CD14-positive monocyte (primary cell): ENCODE data around the gene VASH1. TPM values are rescaled to one million over a fixed set of nuclear protein-coding genes. Genes with fewer than 3 reads are reported as not detected.

ENCODE experiments used
- DNase-seq, 3 donors: peaks; one replicate each; pipeline ENCODE4 v3.0.0-alpha.2; 2011 to 2022
- H2AFZ ChIP-seq: 2 replicates; pipeline ENCODE4 v1.6.0; 2012; ENCODE audit warnings: mild to moderate bottlenecking, low read depth, low read length, inconsistent platforms; ENCODE audit not compliant: insufficient read depth, poor library complexity, severe bottlenecking
- H3K27ac ChIP-seq, 2 donors: 1 replicate in 1 of 2; 2 replicates in 1 of 2; pipeline ENCODE4 v1.5.1; 2012 to 2013; ENCODE audit warnings: low read length in 2 of 2, control low read depth in 1 of 2, inconsistent platforms in 1 of 2, low read depth in 1 of 2, mild to moderate bottlenecking in 1 of 2
- H3K27me3 ChIP-seq, 2 donors: one replicate each; pipeline versions ENCODE4 v1.6.0 to v1.6.1; 2011 to 2013; ENCODE audit warnings: low read length in 2 of 2; ENCODE audit not compliant: control insufficient read depth in 2 of 2, insufficient read depth in 2 of 2
- H3K36me3 ChIP-seq, 2 donors: replicated peaks in 1 of 2; 1 replicate in 1 of 2; 2 replicates in 1 of 2; pipeline versions ENCODE4 v1.5.1 to v1.6.1; 2012 to 2013; ENCODE audit warnings: low read length in 2 of 2, control low read depth in 1 of 2, inconsistent platforms in 1 of 2, mild to moderate bottlenecking in 1 of 2; ENCODE audit not compliant: insufficient read depth in 2 of 2, control insufficient read depth in 1 of 2
- H3K4me1 ChIP-seq, 2 donors: 1 replicate in 1 of 2; 2 replicates in 1 of 2; pipeline versions ENCODE4 v1.5.1 to v1.6.1; 2012 to 2013; ENCODE audit warnings: low read length in 2 of 2, control low read depth in 1 of 2, inconsistent platforms in 1 of 2, mild to moderate bottlenecking in 1 of 2, moderate library complexity in 1 of 2; ENCODE audit not compliant: insufficient read depth in 2 of 2, control insufficient read depth in 1 of 2
- H3K4me2 ChIP-seq: replicated peaks from 2 replicates; pipeline ENCODE3; 2012; ENCODE audit warnings: low read length, moderate library complexity, mild to moderate bottlenecking; ENCODE audit not compliant: poor library complexity, severe bottlenecking; ENCODE audit errors: extremely low read depth
- H3K4me3 ChIP-seq, 3 experiments: fragments of 200-600 bp in 1 of 3; sonication (generic) in 1 of 3; replicated peaks in 1 of 3; 1 replicate in 2 of 3; 2 replicates in 1 of 3; pipeline ENCODE4 v1.5.1; 2011 to 2013; ENCODE audit warnings: low read length in 3 of 3, mild to moderate bottlenecking in 3 of 3, control low read depth in 2 of 3, low read depth in 2 of 3, inconsistent platforms in 1 of 3, moderate library complexity in 1 of 3
- H3K79me2 ChIP-seq: 2 replicates; pipeline ENCODE4 v1.6.0; 2012; ENCODE audit warnings: mild to moderate bottlenecking, control low read depth, inconsistent platforms, low read length, moderate library complexity; ENCODE audit not compliant: insufficient read depth
- H3K9ac ChIP-seq: 2 replicates; pipeline ENCODE4 v1.6.0; 2017; ENCODE audit warnings: low read length, mild to moderate bottlenecking; ENCODE audit not compliant: insufficient read depth, poor library complexity, severe bottlenecking
- H3K9me3 ChIP-seq, 2 donors: replicated peaks in 1 of 2; 1 replicate in 1 of 2; 2 replicates in 1 of 2; pipeline versions ENCODE4 v1.5.1 to v1.6.1; 2012 to 2013; ENCODE audit warnings: low read length in 2 of 2, control low read depth in 1 of 2; ENCODE audit not compliant: control insufficient read depth in 1 of 2, insufficient read depth in 1 of 2
- H4K20me1 ChIP-seq: 2 replicates; pipeline ENCODE4 v1.6.0; 2012; ENCODE audit warnings: mild to moderate bottlenecking, low read length, control low read depth, moderate library complexity; ENCODE audit not compliant: insufficient read depth
- H3K27ac Mint-ChIP-seq, 7 donors: one replicate each; pipeline ENCODE4 v1.8.0; 2020; ENCODE audit warnings: mild to moderate bottlenecking in 7 of 7, mixed read lengths in 7 of 7, moderate library complexity in 6 of 7, inconsistent platforms in 2 of 7
- H3K27me3 Mint-ChIP-seq, 3 donors: one replicate each; pipeline ENCODE4 v1.8.0; 2021 to 2022; ENCODE audit warnings: low read depth in 3 of 3, mild to moderate bottlenecking in 3 of 3, mixed read lengths in 3 of 3, moderate library complexity in 3 of 3, inconsistent platforms in 1 of 3
- H3K36me3 Mint-ChIP-seq, 2 donors: one replicate each; pipeline ENCODE4 v1.8.0; 2020; ENCODE audit warnings: mixed read lengths in 2 of 2, inconsistent platforms in 1 of 2, mild to moderate bottlenecking in 1 of 2
- H3K4me1 Mint-ChIP-seq: one replicate; pipeline ENCODE4 v1.8.0; 2020; ENCODE audit warnings: mild to moderate bottlenecking, mixed read lengths
- H3K4me3 Mint-ChIP-seq, 2 donors: one replicate each; pipeline ENCODE4 v1.8.0; 2020; ENCODE audit warnings: mild to moderate bottlenecking in 2 of 2, mixed read lengths in 2 of 2, moderate library complexity in 1 of 2
- H3K9me3 Mint-ChIP-seq, 7 donors: one replicate each; pipeline ENCODE4 v1.8.0; 2020 to 2022; ENCODE audit warnings: mixed read lengths in 7 of 7, mild to moderate bottlenecking in 6 of 7, moderate library complexity in 6 of 7, inconsistent platforms in 2 of 7
- WGBS: methylation state at CpG from one replicate; pipeline ENCODE4 v1.1.5; 2013; ENCODE audit warnings: missing lambda C conversion rate; ENCODE audit not compliant: insufficient coverage; 5-methylcytosine and 5-hydroxymethylcytosine counted together
- intact Hi-C, 2 donors: fragments of 100-400 bp; cut with micrococcal nuclease; formaldehyde crosslinking; loops; one replicate each; pipeline versions ENCODE4 v1.15.0 to v1.15.1; 2023
- polyA plus RNA-seq, 3 donors: library from polyadenylated mRNA; depleted of rRNA in 1 of 3; unstranded in 2 of 3; stranded (reverse) in 1 of 3; fragments of 300-500 nt in 2 of 3; fragments of >200 nt in 1 of 3; fragmentation: Illumina TruSeq in 2 of 3; gene quantifications; 1 replicate in 2 of 3; 2 replicates in 1 of 3; pipeline ENCODE4 v1.2.3, GENCODE V29; 2012 to 2021
- TF ChIP-seq, protein P1 (sequence below): fragments of 200-600 bp; IDR thresholded peaks from one replicate; pipeline ENCODE4 v1.8.0; 2022; ENCODE audit warnings: antibody characterized with exemption, mild to moderate bottlenecking

VASH1 gene
- polyA plus RNA-seq, 3 donors, result 2.5 to 10.5 (median 3.3) TPM

DNA sequence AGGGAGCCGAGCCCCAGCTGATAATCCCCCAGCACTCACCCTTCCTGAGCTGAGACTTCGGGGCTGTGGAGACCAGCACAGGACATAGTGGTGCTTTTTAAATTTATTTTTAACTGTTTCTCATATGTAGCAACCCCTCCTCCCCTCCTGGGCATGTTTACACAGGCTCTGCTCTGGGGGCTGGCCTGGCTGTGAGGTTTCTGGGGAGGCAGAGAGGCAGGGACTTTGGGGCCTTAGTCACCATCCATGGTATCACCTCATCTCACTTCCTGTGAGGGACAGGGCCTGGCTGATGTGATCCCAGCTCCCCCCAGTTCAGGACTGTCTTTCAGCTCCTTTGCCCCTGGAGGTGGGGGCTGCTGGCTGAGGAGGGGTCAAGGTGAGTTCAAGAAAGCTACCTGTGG is 20.4 kb downstream of the VASH1 start:
- WGBS, result no CpG with 5 or more reads among the region's 2 CpGs

DNA sequence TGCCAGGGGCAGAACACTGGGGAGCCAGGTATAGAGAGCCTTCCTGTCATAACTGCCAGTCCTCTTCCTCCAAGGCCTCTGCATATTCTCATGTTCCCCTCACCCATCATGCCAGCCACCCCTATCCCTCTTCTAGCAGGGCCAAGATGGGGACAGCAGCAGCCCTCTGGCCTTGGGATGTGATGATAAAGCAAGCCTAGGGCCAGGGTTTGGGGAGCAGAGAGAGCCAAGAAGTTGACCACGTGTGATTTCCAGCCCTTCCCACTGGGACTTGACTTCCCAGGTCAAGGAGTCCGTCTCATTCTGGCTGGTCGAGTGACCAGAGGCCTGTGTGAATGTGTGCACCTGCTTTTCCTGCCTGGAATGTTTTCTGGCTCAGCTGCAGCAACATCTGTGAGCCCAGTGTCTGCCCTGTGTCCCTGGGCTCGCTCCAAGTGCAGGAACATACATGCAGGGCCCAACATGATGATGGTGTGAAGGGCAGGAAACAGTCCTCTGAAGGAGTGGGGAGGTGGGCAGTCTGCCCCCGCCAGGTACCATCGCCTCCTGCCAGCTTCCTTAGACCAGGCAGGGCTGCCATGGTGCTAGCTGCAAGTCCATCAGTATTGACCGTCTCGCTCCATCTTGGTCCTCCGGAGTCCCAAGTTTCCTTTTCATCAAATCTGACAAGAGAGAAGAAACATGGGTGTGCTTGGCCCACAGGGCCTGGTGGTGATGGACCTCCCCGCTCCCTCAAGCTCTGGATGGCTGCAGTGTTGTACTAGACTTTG is 21.0 kb downstream of the VASH1 start:
- H3K4me3 Mint-ChIP-seq, result peak overlapping the region in 1 of 2 donors; percentile 52
- H3K4me1 Mint-ChIP-seq, result peaks cover 38% of the 10 kb centered on the region
- intact Hi-C loops, result no loop called here
- WGBS, result 92% methylated on average over 10 of the region's 10 CpGs
- Histone ChIP-seq H2AFZ (no peak overlapping the region), H3K4me3 (no peak overlapping the region), H3K27ac (peak overlapping the region in 1 of 2 donors; percentile 44), H3K9me3 (no peaks in the 10 kb centered on the region), H3K27me3 (no peaks in the 10 kb centered on the region), H3K4me1 (peaks cover 10 to 20% of the 10 kb centered on the region in 2 donors), H3K9ac (no peak overlapping the region), H4K20me1 (no peaks in the 10 kb centered on the region), H3K36me3 (peaks cover 39 to 64% of the 10 kb centered on the region in 2 donors), H3K79me2 (no peaks in the 10 kb centered on the region), H3K4me2 (no peak overlapping the region)
- no peaks in the 10 kb centered on the region for H3K27me3 Mint-ChIP-seq
- DNase-seq, result no peak
- H3K9me3 Mint-ChIP-seq, result no peaks in the 10 kb centered on the region
- peak overlapping the region in 6 of 7 donors; percentile 44 to 83 (median 58) for H3K27ac Mint-ChIP-seq
- H3K36me3 Mint-ChIP-seq, result peaks cover 66 to 81% of the 10 kb centered on the region in 2 donors
- TF ChIP-seq, protein P1, sequence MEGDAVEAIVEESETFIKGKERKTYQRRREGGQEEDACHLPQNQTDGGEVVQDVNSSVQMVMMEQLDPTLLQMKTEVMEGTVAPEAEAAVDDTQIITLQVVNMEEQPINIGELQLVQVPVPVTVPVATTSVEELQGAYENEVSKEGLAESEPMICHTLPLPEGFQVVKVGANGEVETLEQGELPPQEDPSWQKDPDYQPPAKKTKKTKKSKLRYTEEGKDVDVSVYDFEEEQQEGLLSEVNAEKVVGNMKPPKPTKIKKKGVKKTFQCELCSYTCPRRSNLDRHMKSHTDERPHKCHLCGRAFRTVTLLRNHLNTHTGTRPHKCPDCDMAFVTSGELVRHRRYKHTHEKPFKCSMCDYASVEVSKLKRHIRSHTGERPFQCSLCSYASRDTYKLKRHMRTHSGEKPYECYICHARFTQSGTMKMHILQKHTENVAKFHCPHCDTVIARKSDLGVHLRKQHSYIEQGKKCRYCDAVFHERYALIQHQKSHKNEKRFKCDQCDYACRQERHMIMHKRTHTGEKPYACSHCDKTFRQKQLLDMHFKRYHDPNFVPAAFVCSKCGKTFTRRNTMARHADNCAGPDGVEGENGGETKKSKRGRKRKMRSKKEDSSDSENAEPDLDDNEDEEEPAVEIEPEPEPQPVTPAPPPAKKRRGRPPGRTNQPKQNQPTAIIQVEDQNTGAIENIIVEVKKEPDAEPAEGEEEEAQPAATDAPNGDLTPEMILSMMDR, result no peak

More for the DNA sequence above, 20.4 kb downstream of the VASH1 start:
- TF ChIP-seq, protein P1, result no peak
- Histone ChIP-seq H3K79me2 (no peaks in the 10 kb centered on the region), H3K27me3 (no peaks in the 10 kb centered on the region), H3K27ac (peak overlapping the region in 1 of 2 donors; percentile 15), H3K4me3 (no peak overlapping the region), H3K4me1 (peaks cover 14 to 25% of the 10 kb centered on the region in 2 donors), H3K9ac (no peak overlapping the region), H2AFZ (no peak overlapping the region), H3K4me2 (no peak overlapping the region), H3K36me3 (peaks cover 33 to 57% of the 10 kb centered on the region in 2 donors), H3K9me3 (no peaks in the 10 kb centered on the region), H4K20me1 (no peaks in the 10 kb centered on the region)
- Mint-ChIP-seq H3K27ac (peak overlapping the region in 2 of 7 donors; percentile 10 to 13), H3K27me3 (no peaks in the 10 kb centered on the region), H3K4me1 (peaks cover 44% of the 10 kb centered on the region), H3K9me3 (no peaks in the 10 kb centered on the region), H3K4me3 (no peak overlapping the region), H3K36me3 (peaks cover 60 to 75% of the 10 kb centered on the region in 2 donors)
- intact Hi-C loops, result no loop called here
- no peak for DNase-seq
